GM18517 (cell line): ENCODE results near the gene AANAT.

Experiments
- ATAC-seq: cut with Tn5 transposase; IDR thresholded peaks from one replicate; pipeline ENCODE4 v1.9.1; 2021; ENCODE audit warnings: mild to moderate bottlenecking, moderate library complexity; ENCODE audit not compliant: unreplicated experiment

AANAT gene

GRCh38 chr17:76485569-76485968 is 18.2 kb downstream of the AANAT start:
- ATAC-seq: no peak

GRCh38 chr17:76487451-76488192 is 20.2 kb downstream of the AANAT start:
- no peak for ATAC-seq

- ATAC-seq: no peak
These were observed 22.8 kb downstream of the AANAT start for GRCh38 chr17:76490112-76490710.

- ATAC-seq: peak; percentile 3
These were observed 24.1 kb downstream of the AANAT start for GRCh38 chr17:76491271-76492122.

- peak; percentile 46 for ATAC-seq
These were observed 25.0 kb downstream of the AANAT start for GRCh38 chr17:76492123-76492988.

- peak; percentile 35 for ATAC-seq
These were observed 25.6 kb downstream of the AANAT start for GRCh38 chr17:76492989-76493501.

GRCh38 chr17:76493505-76494167 is 26.2 kb downstream of the AANAT start:
- ATAC-seq: no peak

- ATAC-seq: no peak
These were observed 28.4 kb downstream of the AANAT start for GRCh38 chr17:76495663-76496400.

- ATAC-seq: no peak
These were observed 29.1 kb downstream of the AANAT start for GRCh38 chr17:76496464-76496863.

GRCh38 chr17:76497699-76497978 is 30.2 kb downstream of the AANAT start:
- ATAC-seq: no peak

- ATAC-seq: no peak
These were observed 30.8 kb downstream of the AANAT start for GRCh38 chr17:76497979-76498875.

GRCh38 chr17:76498876-76499251 is 31.5 kb downstream of the AANAT start:
- ATAC-seq: no peak

- ATAC-seq: no peak
These were observed 31.9 kb downstream of the AANAT start for GRCh38 chr17:76499267-76499667.

- no peak for ATAC-seq
These were observed 32.8 kb downstream of the AANAT start for GRCh38 chr17:76500074-76500746.

- ATAC-seq: no peak
These were observed 33.3 kb downstream of the AANAT start for GRCh38 chr17:76500747-76501017.

- ATAC-seq: peak; percentile 55
These were observed 33.8 kb downstream of the AANAT start, which contains the start of gene RHBDF2 for GRCh38 chr17:76501018-76501826. TSS of gene RHBDF2 (minus strand) at chr17:76501423. CDS start at chr17:76481524, 19,899 bp downstream.

- no peak for ATAC-seq
These were observed 34.5 kb downstream of the AANAT start for GRCh38 chr17:76501827-76502307.
